Mononuclear cell (primary cell): ENCODE measurements around the gene GHDC. TPM values are rescaled to one million over a fixed set of nuclear protein-coding genes. Genes with fewer than 3 reads are reported as not detected.
"Not testable (repeated sequence)": the region's sequence is repeated elsewhere in the genome, so short reads cannot be mapped to it uniquely, and the experiment has no call there.

Experiments used
- H3K27me3 ChIP-seq: 2 replicates; pipeline ENCODE4 v1.6.0; 2011; ENCODE audit warnings: low read length, control low read depth; ENCODE audit not compliant: insufficient read depth
- H3K4me1 ChIP-seq: 2 replicates; pipeline ENCODE4 v1.5.1; 2011; ENCODE audit warnings: mild to moderate bottlenecking, low read length, control low read depth; ENCODE audit not compliant: insufficient read depth
- H3K4me3 ChIP-seq: 2 replicates; pipeline ENCODE4 v1.5.1; 2011; ENCODE audit warnings: mild to moderate bottlenecking, low read length, moderate library complexity
- H3K9me3 ChIP-seq: 2 replicates; pipeline ENCODE4 v1.5.1; 2011; ENCODE audit warnings: low read depth, mild to moderate bottlenecking, control low read depth, low read length
- total RNA-seq: library from RNA; depleted of rRNA; stranded (reverse); fragments of >200 nt; gene quantifications from one replicate; pipeline ENCODE4 v1.2.3, GENCODE V29; 2012

GHDC gene
- total RNA-seq, 1 donor, result 9.9 TPM

- no peak overlapping the region for H3K4me3 ChIP-seq
- no peaks in the 10 kb centered on the region for H3K9me3 ChIP-seq
- H3K4me1 ChIP-seq, result peaks cover 21% of the 10 kb centered on the region
- H3K27me3 ChIP-seq, result no peaks in the 10 kb centered on the region
These were observed 33.8 kb downstream of the GHDC start for GRCh38 chr17:42160531-42160910.

GRCh38 chr17:42159796-42160530 lies 34.3 kb downstream of the GHDC start:
- Histone ChIP-seq H3K4me1 (peaks cover 24% of the 10 kb centered on the region), H3K9me3 (no peaks in the 10 kb centered on the region), H3K4me3 (no peak overlapping the region), H3K27me3 (no peaks in the 10 kb centered on the region)

GRCh38 chr17:42155614-42156045 lies 38.7 kb downstream of the GHDC start:
- H3K4me1 ChIP-seq, result peaks cover 24% of the 10 kb centered on the region
- H3K27me3 ChIP-seq, result no peaks in the 10 kb centered on the region
- peak overlapping the region; percentile 100 for H3K4me3 ChIP-seq
- H3K9me3 ChIP-seq, result no peaks in the 10 kb centered on the region

GRCh38 chr17:42153919-42154742 lies 40.2 kb downstream of the GHDC start:
- peak overlapping the region; percentile 100 for H3K4me3 ChIP-seq
- H3K4me1 ChIP-seq, result peaks cover 24% of the 10 kb centered on the region
- H3K9me3 ChIP-seq, result no peaks in the 10 kb centered on the region
- H3K27me3 ChIP-seq, result no peaks in the 10 kb centered on the region

- no peak overlapping the region for H3K4me3 ChIP-seq
- H3K27me3 ChIP-seq, result no peaks in the 10 kb centered on the region
- no peaks in the 10 kb centered on the region for H3K4me1 ChIP-seq
- H3K9me3 ChIP-seq, result no peaks in the 10 kb centered on the region
These were observed 47.2 kb downstream of the GHDC start for GRCh38 chr17:42146911-42147607.

GRCh38 chr17:42143138-42143537 lies 51.2 kb downstream of the GHDC start:
- not testable (repeated sequence) for H3K4me3 ChIP-seq, H3K9me3 ChIP-seq, H3K27me3 ChIP-seq
- H3K4me1 ChIP-seq, result peaks cover 22% of the 10 kb centered on the region

GRCh38 chr17:42142371-42142896 lies 51.9 kb downstream of the GHDC start:
- H3K27me3 ChIP-seq, result no peaks in the 10 kb centered on the region
- no peaks in the 10 kb centered on the region for H3K9me3 ChIP-seq

GRCh38 chr17:42141382-42141781 lies 52.9 kb downstream of the GHDC start:
- H3K9me3 ChIP-seq, result no peaks in the 10 kb centered on the region
- no peaks in the 10 kb centered on the region for H3K27me3 ChIP-seq
- no peak overlapping the region for H3K4me3 ChIP-seq
- peaks cover 30% of the 10 kb centered on the region for H3K4me1 ChIP-seq

More at GRCh38 chr17:42142371-42142896, 51.9 kb downstream of the GHDC start:
- peaks cover 24% of the 10 kb centered on the region for H3K4me1 ChIP-seq
- H3K4me3 ChIP-seq, result no peak overlapping the region

GRCh38 chr17:42140690-42141089 lies 53.6 kb downstream of the GHDC start:
- H3K27me3 ChIP-seq, H3K4me3 ChIP-seq, H3K9me3 ChIP-seq: not testable (repeated sequence)
- peaks cover 37% of the 10 kb centered on the region for H3K4me1 ChIP-seq

Other genes starting within 250 kb of the GHDC start
- gene CNP, start 227.7 kb downstream of the GHDC start, total RNA-seq, result 16.7 TPM
- 110 TPM for gene DNAJC7, start 177.1 kb downstream of the GHDC start, total RNA-seq
- gene NKIRAS2, start 174.4 kb downstream of the GHDC start, total RNA-seq, result 21.5 TPM
- gene C17orf113, start 143.9 kb downstream of the GHDC start, total RNA-seq, result 0.21 TPM
- gene ZNF385C, start 96.0 kb downstream of the GHDC start, total RNA-seq, result 0.10 TPM
- 12.3 TPM for gene DHX58, start 81.8 kb downstream of the GHDC start, total RNA-seq
- 12.4 TPM for gene KAT2A, start 73.1 kb downstream of the GHDC start, total RNA-seq
- not detected for gene HSPB9, start 71.7 kb downstream of the GHDC start, total RNA-seq
- gene RAB5C, start 39.5 kb downstream of the GHDC start, total RNA-seq, result 106 TPM
- gene KCNH4, start 13.4 kb downstream of the GHDC start, total RNA-seq, result under 0.01 TPM
- gene HCRT, start 9.0 kb downstream of the GHDC start, total RNA-seq, result not detected
- 60.2 TPM for gene STAT5B, start 81.9 kb upstream of the GHDC start, total RNA-seq
- 117 TPM for gene STAT5A, start 94.0 kb upstream of the GHDC start, total RNA-seq
- gene STAT3, start 193.9 kb upstream of the GHDC start, total RNA-seq, result 216 TPM
- gene CAVIN1, start 228.8 kb upstream of the GHDC start, total RNA-seq, result 0.21 TPM